T-helper 1 cell treated with Interleukin-12 subunit alpha and Interleukin-12 subunit beta and Interleukin-4 antibody, amounts not matched to agents 30 μg/mL and 1 μg/mL, for 36 hours (primary cell): ENCODE results near the gene BBX.
"Not testable (repeated sequence)": the region's sequence is repeated elsewhere in the genome, so short reads cannot be mapped to it uniquely, and the experiment has no call there.

Experiments used
- H3K27ac Mint-ChIP-seq: one replicate; pipeline ENCODE4 v1.8.0; 2021; ENCODE audit warnings: mild to moderate bottlenecking, mixed read lengths
- H3K27me3 Mint-ChIP-seq: one replicate; pipeline ENCODE4 v1.8.0; 2021; ENCODE audit warnings: low read depth, mixed read lengths
- H3K36me3 Mint-ChIP-seq: one replicate; pipeline ENCODE4 v1.8.0; 2021; ENCODE audit warnings: low read depth, mixed read lengths
- H3K4me1 Mint-ChIP-seq: one replicate; pipeline ENCODE4 v1.8.0; 2021; ENCODE audit warnings: low read depth, mixed read lengths
- H3K4me3 Mint-ChIP-seq: one replicate; pipeline ENCODE4 v1.8.0; 2021; ENCODE audit warnings: mild to moderate bottlenecking, moderate library complexity, mixed read lengths
- H3K9me3 Mint-ChIP-seq: one replicate; pipeline ENCODE4 v1.8.0; 2021; ENCODE audit warnings: mixed read lengths

The BBX gene

GRCh38 chr3:107831590-107831989, 308.8 kb downstream of the BBX start:
- H3K27ac Mint-ChIP-seq = no peak overlapping the region
- H3K4me1 Mint-ChIP-seq = no peaks in the 10 kb centered on the region
- no peaks in the 10 kb centered on the region for H3K36me3 Mint-ChIP-seq
- no peaks in the 10 kb centered on the region for H3K27me3 Mint-ChIP-seq
- H3K4me3 Mint-ChIP-seq = no peak overlapping the region
- no peaks in the 10 kb centered on the region for H3K9me3 Mint-ChIP-seq

GRCh38 chr3:107833043-107833442, 310.3 kb downstream of the BBX start:
- no peak overlapping the region for H3K4me3 Mint-ChIP-seq
- H3K9me3 Mint-ChIP-seq = no peaks in the 10 kb centered on the region
- no peaks in the 10 kb centered on the region for H3K4me1 Mint-ChIP-seq
- no peak overlapping the region for H3K27ac Mint-ChIP-seq
- H3K27me3 Mint-ChIP-seq = no peaks in the 10 kb centered on the region
- H3K36me3 Mint-ChIP-seq = no peaks in the 10 kb centered on the region

GRCh38 chr3:107833722-107834416, 311.1 kb downstream of the BBX start:
- Mint-ChIP-seq H3K27me3 (no peaks in the 10 kb centered on the region), H3K27ac (no peak overlapping the region), H3K4me1 (no peaks in the 10 kb centered on the region), H3K9me3 (no peaks in the 10 kb centered on the region), H3K4me3 (no peak overlapping the region), H3K36me3 (no peaks in the 10 kb centered on the region)

- H3K36me3 Mint-ChIP-seq, H3K9me3 Mint-ChIP-seq, H3K27ac Mint-ChIP-seq, H3K4me1 Mint-ChIP-seq, H3K4me3 Mint-ChIP-seq, H3K27me3 Mint-ChIP-seq: not testable (repeated sequence)
These were observed 312.2 kb downstream of the BBX start for GRCh38 chr3:107835001-107835400.

- Mint-ChIP-seq H3K27ac (no peak overlapping the region), H3K4me1 (no peaks in the 10 kb centered on the region), H3K4me3 (no peak overlapping the region), H3K36me3 (no peaks in the 10 kb centered on the region), H3K9me3 (no peaks in the 10 kb centered on the region), H3K27me3 (no peaks in the 10 kb centered on the region)
These were observed 315.3 kb downstream of the BBX start for GRCh38 chr3:107837895-107838612.

GRCh38 chr3:107841831-107842230, 319.1 kb downstream of the BBX start:
- no peaks in the 10 kb centered on the region for H3K4me1 Mint-ChIP-seq
- H3K4me3 Mint-ChIP-seq = no peak overlapping the region
- H3K27me3 Mint-ChIP-seq = no peaks in the 10 kb centered on the region
- no peaks in the 10 kb centered on the region for H3K9me3 Mint-ChIP-seq
- no peaks in the 10 kb centered on the region for H3K36me3 Mint-ChIP-seq
- H3K27ac Mint-ChIP-seq = no peak overlapping the region

GRCh38 chr3:107842940-107843339, 320.2 kb downstream of the BBX start:
- Mint-ChIP-seq H3K4me3 (no peak overlapping the region), H3K27ac (no peak overlapping the region), H3K27me3 (no peaks in the 10 kb centered on the region), H3K9me3 (no peaks in the 10 kb centered on the region), H3K4me1 (no peaks in the 10 kb centered on the region), H3K36me3 (no peaks in the 10 kb centered on the region)

- H3K4me1 Mint-ChIP-seq = no peaks in the 10 kb centered on the region
- peaks cover 6% of the 10 kb centered on the region for H3K27me3 Mint-ChIP-seq
- no peaks in the 10 kb centered on the region for H3K36me3 Mint-ChIP-seq
- no peak overlapping the region for H3K27ac Mint-ChIP-seq
- no peaks in the 10 kb centered on the region for H3K9me3 Mint-ChIP-seq
- no peak overlapping the region for H3K4me3 Mint-ChIP-seq
These were observed 322.9 kb downstream of the BBX start for GRCh38 chr3:107845380-107846278.

- H3K9me3 Mint-ChIP-seq = no peaks in the 10 kb centered on the region
- no peak overlapping the region for H3K4me3 Mint-ChIP-seq
- H3K36me3 Mint-ChIP-seq = no peaks in the 10 kb centered on the region
- no peak overlapping the region for H3K27ac Mint-ChIP-seq
- peaks cover 8% of the 10 kb centered on the region for H3K27me3 Mint-ChIP-seq
- no peaks in the 10 kb centered on the region for H3K4me1 Mint-ChIP-seq
These were observed 323.6 kb downstream of the BBX start for GRCh38 chr3:107846279-107846852.

- Mint-ChIP-seq H3K4me1 (no peaks in the 10 kb centered on the region), H3K36me3 (no peaks in the 10 kb centered on the region), H3K27ac (no peak overlapping the region), H3K27me3 (peaks cover 11% of the 10 kb centered on the region), H3K4me3 (no peak overlapping the region), H3K9me3 (no peaks in the 10 kb centered on the region)
These were observed 325.0 kb downstream of the BBX start for GRCh38 chr3:107847791-107848190.

- Mint-ChIP-seq H3K27ac (no peak overlapping the region), H3K4me1 (no peaks in the 10 kb centered on the region), H3K4me3 (no peak overlapping the region), H3K9me3 (no peaks in the 10 kb centered on the region), H3K36me3 (no peaks in the 10 kb centered on the region), H3K27me3 (peaks cover 11% of the 10 kb centered on the region)
These were observed 325.7 kb downstream of the BBX start for GRCh38 chr3:107848351-107848915.

GRCh38 chr3:107850681-107851080, 327.9 kb downstream of the BBX start:
- no peaks in the 10 kb centered on the region for H3K36me3 Mint-ChIP-seq
- no peaks in the 10 kb centered on the region for H3K9me3 Mint-ChIP-seq
- no peak overlapping the region for H3K27ac Mint-ChIP-seq
- H3K4me3 Mint-ChIP-seq = no peak overlapping the region
- no peaks in the 10 kb centered on the region for H3K4me1 Mint-ChIP-seq
- peaks cover 11% of the 10 kb centered on the region for H3K27me3 Mint-ChIP-seq

GRCh38 chr3:107853821-107854220, 331.1 kb downstream of the BBX start:
- H3K36me3 Mint-ChIP-seq = no peaks in the 10 kb centered on the region
- H3K27ac Mint-ChIP-seq = no peak overlapping the region
- H3K4me3 Mint-ChIP-seq = no peak overlapping the region
- H3K27me3 Mint-ChIP-seq = peaks cover 11% of the 10 kb centered on the region
- no peaks in the 10 kb centered on the region for H3K4me1 Mint-ChIP-seq
- no peaks in the 10 kb centered on the region for H3K9me3 Mint-ChIP-seq

- Mint-ChIP-seq H3K4me1 (no peaks in the 10 kb centered on the region), H3K9me3 (no peaks in the 10 kb centered on the region), H3K27me3 (peaks cover 9% of the 10 kb centered on the region), H3K27ac (no peak overlapping the region), H3K36me3 (no peaks in the 10 kb centered on the region), H3K4me3 (no peak overlapping the region)
These were observed 332.0 kb downstream of the BBX start for GRCh38 chr3:107854733-107855132.
